Panc1 (cell line): ENCODE measurements around the gene FUCA2. TPM values are rescaled to one million over a fixed set of nuclear protein-coding genes. Genes with fewer than 3 reads are reported as not detected.

Experiments used
- ATAC-seq: fragments of 200-7000 bp; cut with Tn5 transposase; 2 replicates; pipeline ENCODE4 v1.9.1; 2020; ENCODE audit warnings: mild to moderate bottlenecking, moderate library complexity
- BruUV-seq: library from RNA; stranded (reverse); fragments of 400-500 nt; replicated peaks from 2 replicates; lab custom pipeline; 2021; lab: Mats Ljungman, UMichigan
- CTCF ChIA-PET: fragments of 300-600 bp; sonication (Branson Sonifier 250); formaldehyde crosslinking; loops from one replicate; lab custom pipeline; 2022; ENCODE audit warnings: antibody characterized with exemption; lab: Charles Lee
- POLR2A ChIA-PET: fragments of 300-600 bp; sonication (Branson Sonifier 250); formaldehyde crosslinking; loops from one replicate; lab custom pipeline; 2022; ENCODE audit warnings: antibody characterized with exemption; lab: Charles Lee
- DNase-seq: peaks from one replicate; pipeline ENCODE4 v3.0.0-alpha.2; 2010; ENCODE audit warnings: low read depth, low spot score
- H3K27ac ChIP-seq: 2 replicates; pipeline ENCODE4 v1.5.1; 2011; ENCODE audit warnings: mild to moderate bottlenecking, low read length, inconsistent platforms
- H3K27me3 ChIP-seq: fragments of 200-500 bp; sonication (Bioruptor generic); 2 replicates; pipeline ENCODE4 v1.6.0; 2014; ENCODE audit warnings: low read length, inconsistent platforms; ENCODE audit not compliant: control insufficient read depth, insufficient read depth
- H3K36me3 ChIP-seq: fragments of 200-500 bp; sonication (Bioruptor generic); 2 replicates; pipeline ENCODE4 v1.5.1; 2014; ENCODE audit warnings: inconsistent platforms, mild to moderate bottlenecking, low read length, moderate library complexity; ENCODE audit not compliant: control insufficient read depth, insufficient read depth
- H3K4me1 ChIP-seq: 2 replicates; pipeline ENCODE4 v1.5.1; 2011; ENCODE audit warnings: inconsistent platforms, mild to moderate bottlenecking, low read length, moderate library complexity; ENCODE audit not compliant: control insufficient read depth, insufficient read depth
- H3K4me3 ChIP-seq, 2 experiments: 2 replicates each; pipeline ENCODE4 v1.5.1; 2011 to 2012; ENCODE audit warnings: low read depth in 2 of 2, low read length in 2 of 2, mild to moderate bottlenecking in 2 of 2, inconsistent platforms in 1 of 2, moderate library complexity in 1 of 2
- H3K9me3 ChIP-seq: fragments of 200-500 bp; sonication (Bioruptor generic); 2 replicates; pipeline ENCODE4 v1.5.1; 2014; ENCODE audit warnings: low read depth, mild to moderate bottlenecking, inconsistent platforms, low read length, moderate library complexity; ENCODE audit not compliant: control insufficient read depth, insufficient read depth
- POLR2AphosphoS5 ChIP-seq: IDR thresholded peaks from 2 replicates; pipeline ENCODE4 v1.6.1; 2012; ENCODE audit warnings: mild to moderate bottlenecking, low read depth, low read length, moderate library complexity
- SIN3A ChIP-seq: IDR thresholded peaks from 2 replicates; pipeline ENCODE4 v1.6.1; 2012; ENCODE audit warnings: low read depth, mild to moderate bottlenecking, low read length, moderate library complexity, borderline replicate concordance; ENCODE audit not compliant: insufficient read depth
- TCF7L2 ChIP-seq: IDR thresholded peaks from 2 replicates; pipeline ENCODE4 v1.6.1; 2011; ENCODE audit warnings: mild to moderate bottlenecking, low read depth, low read length, inconsistent platforms
- in situ Hi-C: cut with HindIII; loops from 2 replicates; pipeline ENCODE4 v1.10.0; 2016; ENCODE audit warnings: low sequenced_read_pairs, low pct_unique_long_range_greater_than_20kb
- intact Hi-C: fragments of 100-400 bp; cut with micrococcal nuclease; formaldehyde crosslinking; loops from one replicate; pipeline ENCODE4 v1.10.0; 2022; ENCODE audit not compliant: unreplicated experiment
- total RNA-seq: library from RNA; stranded (reverse); gene quantifications from one replicate; pipeline ENCODE4 v1.2.1, GENCODE V29; 2021; ENCODE audit not compliant: unreplicated experiment
- TF ChIP-seq, protein P1 (sequence below), 2 experiments: IDR thresholded peaks; 2 replicates each; pipeline ENCODE4 v1.6.1; 2011 to 2012; ENCODE audit warnings: low read depth in 2 of 2, control low read depth in 1 of 2, low read length in 1 of 2, mild to moderate bottlenecking in 1 of 2, moderate library complexity in 1 of 2; ENCODE audit not compliant: insufficient read depth in 1 of 2
- TF ChIP-seq, protein P2 (sequence below): fragments of 450-650 bp; IDR thresholded peaks from 2 replicates; pipeline ENCODE4 v1.5.1; 2017; ENCODE audit warnings: mild to moderate bottlenecking

Gene FUCA2
- total RNA-seq, 1 experiment from 2014 or later: 68.1 TPM

DNA sequence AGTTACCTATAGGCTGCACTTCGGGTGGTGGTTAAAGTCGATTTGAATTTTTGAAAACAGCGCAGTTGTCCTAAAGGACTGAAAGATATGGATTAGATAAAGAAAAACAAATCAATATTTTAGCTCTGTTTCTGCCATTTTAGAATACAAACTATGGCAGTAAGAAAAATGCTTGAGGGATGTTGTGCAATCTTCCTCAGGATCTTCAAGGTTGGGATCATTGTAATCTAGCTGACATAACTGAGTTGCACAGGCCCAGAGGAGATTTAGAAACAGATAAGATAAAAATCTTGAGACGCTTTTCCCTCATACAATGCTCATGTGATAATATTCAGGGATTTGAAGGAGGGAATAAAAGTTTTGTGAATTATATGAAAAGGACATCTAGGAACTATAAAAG is 60.0 kb downstream of the FUCA2 start:
- TF ChIP-seq, protein P1, sequence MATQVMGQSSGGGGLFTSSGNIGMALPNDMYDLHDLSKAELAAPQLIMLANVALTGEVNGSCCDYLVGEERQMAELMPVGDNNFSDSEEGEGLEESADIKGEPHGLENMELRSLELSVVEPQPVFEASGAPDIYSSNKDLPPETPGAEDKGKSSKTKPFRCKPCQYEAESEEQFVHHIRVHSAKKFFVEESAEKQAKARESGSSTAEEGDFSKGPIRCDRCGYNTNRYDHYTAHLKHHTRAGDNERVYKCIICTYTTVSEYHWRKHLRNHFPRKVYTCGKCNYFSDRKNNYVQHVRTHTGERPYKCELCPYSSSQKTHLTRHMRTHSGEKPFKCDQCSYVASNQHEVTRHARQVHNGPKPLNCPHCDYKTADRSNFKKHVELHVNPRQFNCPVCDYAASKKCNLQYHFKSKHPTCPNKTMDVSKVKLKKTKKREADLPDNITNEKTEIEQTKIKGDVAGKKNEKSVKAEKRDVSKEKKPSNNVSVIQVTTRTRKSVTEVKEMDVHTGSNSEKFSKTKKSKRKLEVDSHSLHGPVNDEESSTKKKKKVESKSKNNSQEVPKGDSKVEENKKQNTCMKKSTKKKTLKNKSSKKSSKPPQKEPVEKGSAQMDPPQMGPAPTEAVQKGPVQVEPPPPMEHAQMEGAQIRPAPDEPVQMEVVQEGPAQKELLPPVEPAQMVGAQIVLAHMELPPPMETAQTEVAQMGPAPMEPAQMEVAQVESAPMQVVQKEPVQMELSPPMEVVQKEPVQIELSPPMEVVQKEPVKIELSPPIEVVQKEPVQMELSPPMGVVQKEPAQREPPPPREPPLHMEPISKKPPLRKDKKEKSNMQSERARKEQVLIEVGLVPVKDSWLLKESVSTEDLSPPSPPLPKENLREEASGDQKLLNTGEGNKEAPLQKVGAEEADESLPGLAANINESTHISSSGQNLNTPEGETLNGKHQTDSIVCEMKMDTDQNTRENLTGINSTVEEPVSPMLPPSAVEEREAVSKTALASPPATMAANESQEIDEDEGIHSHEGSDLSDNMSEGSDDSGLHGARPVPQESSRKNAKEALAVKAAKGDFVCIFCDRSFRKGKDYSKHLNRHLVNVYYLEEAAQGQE (IDR thresholded peaks at IDR 0.05; ENCODE audit: insufficient read depth in 1 of 2, low read depth in 2 of 2, low read length in 1 of 2): no peak
- TF ChIP-seq, protein P2, sequence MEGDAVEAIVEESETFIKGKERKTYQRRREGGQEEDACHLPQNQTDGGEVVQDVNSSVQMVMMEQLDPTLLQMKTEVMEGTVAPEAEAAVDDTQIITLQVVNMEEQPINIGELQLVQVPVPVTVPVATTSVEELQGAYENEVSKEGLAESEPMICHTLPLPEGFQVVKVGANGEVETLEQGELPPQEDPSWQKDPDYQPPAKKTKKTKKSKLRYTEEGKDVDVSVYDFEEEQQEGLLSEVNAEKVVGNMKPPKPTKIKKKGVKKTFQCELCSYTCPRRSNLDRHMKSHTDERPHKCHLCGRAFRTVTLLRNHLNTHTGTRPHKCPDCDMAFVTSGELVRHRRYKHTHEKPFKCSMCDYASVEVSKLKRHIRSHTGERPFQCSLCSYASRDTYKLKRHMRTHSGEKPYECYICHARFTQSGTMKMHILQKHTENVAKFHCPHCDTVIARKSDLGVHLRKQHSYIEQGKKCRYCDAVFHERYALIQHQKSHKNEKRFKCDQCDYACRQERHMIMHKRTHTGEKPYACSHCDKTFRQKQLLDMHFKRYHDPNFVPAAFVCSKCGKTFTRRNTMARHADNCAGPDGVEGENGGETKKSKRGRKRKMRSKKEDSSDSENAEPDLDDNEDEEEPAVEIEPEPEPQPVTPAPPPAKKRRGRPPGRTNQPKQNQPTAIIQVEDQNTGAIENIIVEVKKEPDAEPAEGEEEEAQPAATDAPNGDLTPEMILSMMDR: no peak
- TF ChIP-seq SIN3A (no peak), TCF7L2 (no peak), POLR2AphosphoS5 (no peak)
- ATAC-seq: no peak
- Histone ChIP-seq H3K4me1 (peaks cover 14% of the 10 kb centered on the region), H3K36me3 (peaks cover 2% of the 10 kb centered on the region; the same call in 1 of the 2 replicates), H3K27me3 (no peaks in the 10 kb centered on the region), H3K4me3 (peak overlapping the region; percentile 89 to 92), H3K27ac (peak overlapping the region; percentile 95), H3K9me3 (no peaks in the 10 kb centered on the region)
- ChIA-PET POLR2A (no interaction called here), CTCF (no interaction called here)
- in situ Hi-C loops (no loop called here), intact Hi-C loops (no loop called here)
- DNase-seq: no peak
- BruUV-seq: TSS peak; percentile 72

DNA sequence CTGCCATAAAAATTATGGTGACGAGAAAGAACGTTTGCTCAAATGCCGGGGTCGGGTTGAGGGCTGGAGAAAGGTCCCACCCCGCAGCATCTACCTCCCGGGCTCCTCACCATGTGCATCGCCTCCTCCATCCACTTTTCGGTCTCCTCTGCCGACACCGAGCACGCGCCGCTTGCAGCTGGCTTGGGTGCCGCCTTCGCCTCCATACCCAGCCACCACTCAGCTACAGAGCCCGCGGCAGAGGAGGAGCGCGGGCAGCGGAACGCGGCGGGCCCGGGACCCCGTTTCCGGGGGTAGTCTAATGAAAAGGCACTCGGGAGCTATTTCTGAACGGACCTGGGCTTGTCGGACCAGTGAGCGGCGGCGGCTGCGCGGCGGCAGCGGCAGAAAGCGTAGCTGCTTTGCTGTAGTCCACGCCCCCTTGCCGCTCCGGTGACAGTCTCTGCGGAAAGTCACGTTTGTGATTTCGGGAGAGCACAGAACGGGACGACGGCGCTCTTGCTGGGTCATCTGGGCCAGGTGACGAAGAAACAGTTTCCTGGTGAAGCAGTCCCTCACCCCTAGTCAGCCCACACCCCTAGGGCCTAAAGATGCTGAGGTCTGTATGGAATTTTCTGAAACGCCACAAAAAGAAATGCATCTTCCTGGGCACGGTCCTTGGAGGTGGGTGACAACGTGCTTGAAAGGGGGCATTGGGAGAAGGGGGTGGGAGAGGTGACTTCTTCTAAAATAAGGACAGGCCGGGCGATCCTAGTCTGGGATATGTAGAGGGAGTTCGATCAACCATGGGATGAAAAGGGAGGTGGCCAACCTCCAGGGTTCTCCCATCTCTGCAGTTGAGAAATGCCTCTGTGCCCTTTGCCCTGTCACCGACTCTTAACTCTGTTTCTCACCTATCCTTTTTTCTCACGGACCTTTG is 60.8 kb downstream of the FUCA2 start, which contains the start of the genes ADAT2 and PEX3:
TSS of gene ADAT2 (minus strand) at position 243 of the 919 bp plus-strand sequence. CDS start at position 206, 37 bp downstream.
TSS of gene PEX3 (plus strand) at position 353 of the 919 bp plus-strand sequence. CDS start at position 591, 238 bp downstream.
- H3K9me3 ChIP-seq: no peaks in the 10 kb centered on the region
- CTCF ChIA-PET: no interaction called here
- H3K4me3 ChIP-seq: peak within 1 kb of the TSS; percentile 89 to 92
- peaks cover 2% of the 10 kb centered on the region; the same call in 1 of the 2 replicates for H3K36me3 ChIP-seq
- peak; percentile 100 for ATAC-seq
- POLR2A ChIA-PET: interaction anchor here (0.7 kb wide), 1 partner anchor 1099 kb away, joined by 3 read pairs; no protein-coding TSS in a partner anchor
- in situ Hi-C loops: no loop called here
- H3K27me3 ChIP-seq: no peaks in the 10 kb centered on the region
- BruUV-seq: no TSS peak
- TF ChIP-seq SIN3A: peak; percentile 97; the same call in 1 of the 2 replicates
- TF ChIP-seq, protein P1 (IDR thresholded peaks at IDR 0.05; ENCODE audit: insufficient read depth in 1 of 2, low read depth in 2 of 2, low read length in 1 of 2): no peak
- TF ChIP-seq TCF7L2: peak; percentile 80
- TF ChIP-seq POLR2AphosphoS5: peak; percentile 81
- TF ChIP-seq, protein P2: no peak
- DNase-seq: peak; percentile 55
- peaks cover 14% of the 10 kb centered on the region for H3K4me1 ChIP-seq
- H3K27ac ChIP-seq: peak within 1 kb of the TSS; percentile 95
- intact Hi-C loops: no loop called here
